ENCODE results near the gene OR8B8. TPM values are rescaled to one million over a fixed set of nuclear protein-coding genes. Genes with fewer than 3 reads are reported as not detected.

The OR8B8 gene
- total and polyA plus RNA-seq, 8 donors, result not detected

DNA sequence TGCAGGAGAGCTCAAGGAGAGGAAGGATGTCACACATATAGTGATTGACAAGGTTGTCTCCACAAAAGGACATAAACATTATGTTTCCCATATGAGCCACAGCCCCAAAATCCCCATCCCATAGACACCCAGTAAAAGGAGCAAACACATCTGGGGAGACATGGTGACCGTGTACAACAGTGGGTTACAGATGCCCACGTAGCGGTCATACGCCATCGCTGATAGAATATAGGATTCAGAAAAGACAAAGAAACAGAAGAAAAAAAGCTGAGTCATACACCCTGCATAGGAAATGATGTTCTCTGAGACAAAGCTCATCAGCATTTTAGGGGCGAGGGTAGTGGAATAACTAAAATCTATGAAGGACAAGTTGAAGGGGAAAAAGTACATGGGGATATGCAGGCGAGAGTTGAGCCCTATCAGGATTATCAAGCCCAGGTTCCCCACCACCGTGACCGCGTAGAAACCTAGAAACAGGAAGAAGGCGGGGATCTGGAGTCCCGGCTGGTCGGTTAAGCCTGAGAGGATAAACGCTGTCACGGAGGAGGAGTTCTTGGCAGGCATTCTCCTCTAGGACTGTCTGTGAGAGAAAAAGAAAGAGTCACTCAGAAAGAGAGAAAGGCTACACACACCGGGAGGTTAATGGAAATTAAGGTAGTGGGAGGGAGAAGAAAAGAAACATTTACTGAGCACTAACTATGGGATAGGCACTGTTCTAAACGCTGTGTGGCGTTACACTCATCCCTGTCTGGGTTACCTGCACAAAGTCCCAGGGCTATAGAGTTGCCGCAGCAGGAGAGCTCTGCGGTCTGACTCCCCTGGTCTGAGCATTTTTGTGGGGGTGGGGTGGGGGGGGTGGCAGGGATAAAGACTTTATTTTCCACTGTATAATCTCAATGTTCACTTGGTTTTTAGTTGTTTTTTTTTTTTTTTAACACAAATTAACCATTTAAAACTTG, 36.1 kb upstream of the OR8B8 start:
- WGBS, 5 donors, result 32 to 39% (median 37%) methylated on average over 20 of the region's 20 CpGs
- intact Hi-C loops (cut with DNase I; ENCODE audit: low total_unique reads), result no loop called here
- TF ChIP-seq POLR2A (IDR thresholded peaks at IDR 0.05), result no peak
- no peak for TF ChIP-seq POLR2AphosphoS5 (IDR thresholded peaks at IDR 0.05)
- no peak for TF ChIP-seq EP300 (IDR thresholded peaks at IDR 0.05)
- TF ChIP-seq CTCF (IDR thresholded peaks at IDR 0.05), result no peak
- peaks cover 0 to 4% (median 0%) of the 10 kb centered on the region in 3 donors for H3K27me3 ChIP-seq
- no peaks in the 10 kb centered on the region for H3K36me3 ChIP-seq
- no peaks in the 10 kb centered on the region for H3K4me1 ChIP-seq
- DNase-seq, result peak in 1 of 2 donors; percentile 49
- H3K27ac ChIP-seq, result no peak overlapping the region
- no peaks in the 10 kb centered on the region for H3K9me3 ChIP-seq
- peak overlapping the region in 3 of 4 donors; percentile 11 to 24 (median 14) for H3K4me3 ChIP-seq

GRCh38 chr11:124479561-124479960, 34.1 kb upstream of the OR8B8 start:
- Histone ChIP-seq H3K36me3 (no peaks in the 10 kb centered on the region), H3K9me3 (no peaks in the 10 kb centered on the region), H3K27me3 (peaks cover 0 to 4% (median 0%) of the 10 kb centered on the region in 3 donors), H3K27ac (no peak overlapping the region), H3K4me1 (no peaks in the 10 kb centered on the region), H3K4me3 (no peak overlapping the region)
- no peak for DNase-seq
- 69 to 78% (median 75%) methylated on average over 3 of the region's 3 CpGs for WGBS, 5 donors
- TF ChIP-seq POLR2A (IDR thresholded peaks at IDR 0.05) (no peak), EP300 (IDR thresholded peaks at IDR 0.05) (no peak), POLR2AphosphoS5 (IDR thresholded peaks at IDR 0.05) (no peak), CTCF (IDR thresholded peaks at IDR 0.05) (no peak)
- intact Hi-C loops (cut with DNase I; ENCODE audit: low total_unique reads), result no loop called here

- WGBS, 5 donors, result 55 to 69% (median 63%) methylated on average over 2 of the region's 2 CpGs
- H3K4me1 ChIP-seq, result no peaks in the 10 kb centered on the region
- intact Hi-C loops (cut with DNase I; ENCODE audit: low total_unique reads), result no loop called here
- H3K4me3 ChIP-seq, result no peak overlapping the region
- no peaks in the 10 kb centered on the region for H3K36me3 ChIP-seq
- no peak overlapping the region for H3K27ac ChIP-seq
- no peak for DNase-seq
- H3K27me3 ChIP-seq, result no peaks in the 10 kb centered on the region
- no peaks in the 10 kb centered on the region for H3K9me3 ChIP-seq
- TF ChIP-seq CTCF (IDR thresholded peaks at IDR 0.05) (no peak), EP300 (IDR thresholded peaks at IDR 0.05) (no peak), POLR2A (IDR thresholded peaks at IDR 0.05) (no peak), POLR2AphosphoS5 (IDR thresholded peaks at IDR 0.05) (no peak)
Observed at GRCh38 chr11:124475265-124475664, 29.8 kb upstream of the OR8B8 start.

DNA sequence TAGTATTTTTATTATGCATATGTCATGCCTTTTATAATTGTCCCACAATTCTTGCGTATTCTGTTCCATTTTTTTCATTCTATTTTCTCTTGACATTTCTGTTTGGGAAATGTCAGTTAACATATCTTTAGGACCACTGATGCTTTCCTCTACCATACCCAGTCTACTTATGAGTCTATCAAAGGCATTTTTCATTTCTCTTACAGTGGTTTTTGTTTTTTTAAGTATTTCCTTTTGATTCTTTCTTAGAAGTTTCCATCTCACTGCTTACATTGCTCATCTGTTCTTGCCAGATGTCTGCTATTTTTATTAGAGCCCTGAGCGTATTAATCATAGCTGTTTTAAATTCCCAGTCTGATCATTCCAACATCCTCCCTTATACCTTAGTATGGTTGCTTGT, 29.3 kb upstream of the OR8B8 start:
- Histone ChIP-seq H3K4me3 (no peak overlapping the region), H3K36me3 (no peaks in the 10 kb centered on the region), H3K27ac (no peak overlapping the region), H3K4me1 (no peaks in the 10 kb centered on the region), H3K9me3 (no peaks in the 10 kb centered on the region), H3K27me3 (no peaks in the 10 kb centered on the region)
- intact Hi-C loops (cut with DNase I; ENCODE audit: low total_unique reads), result no loop called here
- DNase-seq, result no peak
- TF ChIP-seq EP300 (IDR thresholded peaks at IDR 0.05), result no peak
- no peak for TF ChIP-seq POLR2AphosphoS5 (IDR thresholded peaks at IDR 0.05)
- no peak for TF ChIP-seq POLR2A (IDR thresholded peaks at IDR 0.05)
- TF ChIP-seq CTCF (IDR thresholded peaks at IDR 0.05), result no peak
- 81 to 93% (median 89%) methylated on average over 2 of the region's 2 CpGs for WGBS, 5 donors

Data from stomach (tissue), 9 donors.